Activated gamma-delta T cell treated with Interleukin-2 at 50 U/mL for 16 hours (primary cell): ENCODE data around the gene LRRC59.
A peak's percentile ranks its signal among the peaks of the same experiment; 100 is the strongest.

Experiments
- DNase-seq: peaks from one replicate; pipeline ENCODE4 v3.0.0-alpha.2; 2020

The LRRC59 gene

DNA sequence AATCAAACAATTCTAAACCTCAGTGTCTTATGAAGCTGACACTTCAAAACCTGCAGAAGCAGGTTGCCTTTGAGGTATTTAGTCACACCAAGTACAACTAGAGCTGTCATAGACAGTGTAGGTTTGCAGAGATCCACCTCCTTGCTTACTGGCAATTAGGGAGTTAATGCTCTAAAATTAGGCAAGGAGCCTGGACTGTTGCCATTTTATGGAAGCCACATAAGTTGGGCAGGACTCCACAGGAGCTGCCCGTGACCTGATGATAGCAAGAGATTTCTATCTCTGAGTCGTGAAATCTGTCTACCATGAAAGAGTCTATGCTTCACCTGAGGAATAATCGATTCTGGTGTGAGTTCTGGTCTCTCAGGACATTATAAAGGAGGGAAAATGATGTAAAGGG lies 15.4 kb downstream of the LRRC59 start:
- no peak for DNase-seq

DNA sequence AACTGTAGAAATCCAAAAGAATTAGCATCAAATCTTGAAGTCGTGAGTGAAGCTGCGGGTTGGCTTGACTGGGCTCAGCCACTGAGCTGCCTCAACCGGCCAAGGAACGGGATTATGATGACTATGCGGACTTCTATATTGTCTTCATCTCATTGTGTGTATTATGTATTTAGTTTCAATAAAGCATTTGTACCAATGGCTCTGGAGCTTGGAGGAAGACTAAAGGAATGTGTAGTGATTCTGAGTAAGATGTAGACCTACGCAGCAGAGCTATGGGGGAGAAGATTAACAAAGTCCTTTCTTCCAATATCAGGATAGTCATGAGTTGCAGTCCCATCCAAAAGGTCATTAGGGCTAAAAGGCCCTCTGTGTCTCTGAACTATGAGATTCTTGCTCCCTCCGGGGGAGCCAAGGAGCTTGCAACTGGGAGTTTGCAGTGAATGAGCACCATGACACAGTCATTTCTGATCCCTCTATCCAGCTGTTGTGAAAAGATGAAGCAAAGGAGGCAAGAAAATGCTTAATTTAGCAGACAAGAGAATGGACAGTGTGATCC lies 16.0 kb downstream of the LRRC59 start:
- no peak for DNase-seq

DNA sequence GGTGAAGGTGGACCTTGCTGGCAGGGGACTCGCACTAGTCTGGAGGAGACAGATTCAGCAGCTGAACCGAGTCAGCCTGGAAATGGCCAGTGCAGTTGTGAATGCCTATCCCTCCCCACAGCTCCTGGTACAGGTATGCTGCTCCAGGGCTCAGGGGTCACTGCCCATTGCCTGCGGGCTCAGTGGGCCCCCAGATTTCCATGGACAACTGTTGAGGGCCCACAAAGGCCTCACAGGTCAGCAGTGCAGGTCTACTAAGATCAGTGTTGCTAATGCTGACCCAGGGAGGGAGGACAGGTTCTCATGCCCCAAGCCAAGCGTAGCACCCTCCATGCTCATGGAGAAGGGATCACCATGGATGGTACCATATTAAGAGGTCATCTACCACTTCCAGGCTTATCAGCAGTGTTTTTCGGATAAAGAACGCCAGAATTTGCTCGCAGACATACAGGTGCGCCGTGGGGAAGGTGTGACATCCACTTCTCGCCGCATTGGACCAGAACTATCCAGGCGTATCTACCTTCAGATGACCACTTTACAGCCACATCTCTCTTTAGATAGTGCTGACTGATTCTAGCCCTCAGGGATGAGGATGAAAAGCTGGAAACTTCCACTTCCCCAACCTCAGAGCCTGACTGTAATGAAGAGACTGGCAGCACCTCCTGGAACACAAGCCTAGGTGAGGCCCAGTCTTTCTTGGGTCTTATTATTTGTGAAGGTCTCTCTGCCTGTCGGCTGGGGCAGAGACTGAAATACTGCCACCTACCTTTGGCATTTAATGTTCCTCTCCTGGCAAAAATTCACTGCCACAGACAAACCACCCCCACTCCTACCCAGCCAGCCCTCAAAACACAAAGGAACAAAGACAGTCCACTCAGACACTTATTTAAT lies 16.7 kb downstream of the LRRC59 start:
- no peak for DNase-seq

DNA sequence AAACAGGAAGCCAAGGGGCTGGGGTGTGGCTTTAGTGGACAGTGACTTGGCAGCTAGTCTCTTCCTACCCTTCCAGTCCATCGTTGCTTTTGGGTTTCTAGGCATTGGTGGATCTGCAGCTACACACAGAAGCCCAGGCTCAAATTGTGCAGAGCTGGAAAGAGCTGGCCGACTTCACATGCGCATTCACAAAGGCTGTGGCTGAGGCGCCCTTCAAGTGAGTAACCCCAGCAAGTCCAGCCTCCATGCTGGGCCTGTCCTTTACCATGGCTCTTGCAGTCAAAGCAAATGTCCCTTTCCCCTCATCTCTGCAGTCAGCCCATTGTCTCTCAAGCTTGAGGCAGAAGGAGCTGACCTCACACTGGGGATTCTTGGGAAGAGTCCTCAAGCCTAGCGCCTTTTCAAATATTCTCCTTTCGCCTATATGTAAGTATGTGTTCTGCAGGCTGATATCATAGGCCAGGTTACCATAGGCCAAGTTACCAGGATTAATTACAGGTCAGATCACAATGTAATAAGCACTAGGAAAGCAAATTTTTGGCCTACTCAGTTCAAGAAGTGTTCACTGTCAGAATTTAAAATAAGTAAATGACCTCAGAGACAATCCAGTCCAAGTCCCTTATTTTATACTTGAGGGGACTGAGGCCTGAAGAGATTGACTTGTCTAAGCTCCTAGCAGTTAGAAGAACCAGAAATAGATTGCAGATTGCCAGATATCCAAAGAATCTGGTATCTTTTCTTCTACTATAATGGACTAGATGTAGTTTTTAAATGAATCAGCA lies 17.8 kb downstream of the LRRC59 start:
- DNase-seq, result no peak

DNA sequence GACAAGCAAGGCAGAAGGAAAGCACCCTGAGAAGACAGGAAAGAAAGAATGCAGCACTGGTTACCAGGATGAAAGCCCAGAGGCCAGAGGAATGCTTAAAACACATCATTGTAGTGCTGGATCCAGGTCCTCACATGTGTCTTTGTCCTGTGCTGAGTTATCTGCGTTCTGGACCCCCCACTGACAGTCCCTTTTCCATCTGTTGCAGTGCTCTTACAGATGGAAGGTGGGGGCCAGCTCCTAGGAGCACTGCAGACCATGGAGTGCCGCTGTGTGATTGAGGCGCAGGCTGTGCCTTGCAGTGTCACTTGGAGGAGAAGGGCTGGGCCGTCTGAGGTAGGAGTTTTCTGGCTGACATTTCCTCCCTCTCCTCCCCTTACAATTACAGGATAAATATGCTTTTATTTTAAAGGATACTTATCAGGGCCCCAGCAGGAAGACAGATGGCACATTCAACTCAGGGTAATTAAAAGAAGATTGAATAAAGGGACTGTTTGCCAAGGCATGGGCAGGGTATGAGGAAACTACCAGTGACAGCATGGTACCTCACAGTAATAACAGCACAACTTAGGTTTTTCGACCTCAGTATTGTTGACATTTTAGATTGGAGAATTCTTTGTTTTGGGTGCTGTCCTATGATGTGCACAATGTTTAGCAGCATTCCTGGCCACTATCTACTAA lies 21.3 kb downstream of the LRRC59 start:
- DNase-seq, result no peak

DNA sequence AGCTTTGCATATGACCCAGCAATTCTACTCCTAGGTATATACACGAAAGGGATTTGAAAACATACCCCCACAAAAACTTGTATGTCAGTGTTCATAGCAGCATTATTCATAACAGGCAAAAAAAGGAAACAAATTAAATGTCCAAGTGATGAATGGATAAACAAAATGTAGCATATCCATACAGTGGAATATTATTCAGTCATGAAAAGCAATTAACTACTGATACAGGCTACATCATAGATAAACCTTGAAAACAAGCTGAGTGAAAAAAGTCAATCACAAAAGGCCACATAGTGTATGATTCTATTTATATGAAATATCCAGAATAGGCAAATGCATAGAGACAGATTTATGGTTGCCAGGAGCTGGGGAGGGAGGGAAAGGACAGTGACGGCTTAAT lies 23.6 kb downstream of the LRRC59 start:
- DNase-seq, result no peak

DNA sequence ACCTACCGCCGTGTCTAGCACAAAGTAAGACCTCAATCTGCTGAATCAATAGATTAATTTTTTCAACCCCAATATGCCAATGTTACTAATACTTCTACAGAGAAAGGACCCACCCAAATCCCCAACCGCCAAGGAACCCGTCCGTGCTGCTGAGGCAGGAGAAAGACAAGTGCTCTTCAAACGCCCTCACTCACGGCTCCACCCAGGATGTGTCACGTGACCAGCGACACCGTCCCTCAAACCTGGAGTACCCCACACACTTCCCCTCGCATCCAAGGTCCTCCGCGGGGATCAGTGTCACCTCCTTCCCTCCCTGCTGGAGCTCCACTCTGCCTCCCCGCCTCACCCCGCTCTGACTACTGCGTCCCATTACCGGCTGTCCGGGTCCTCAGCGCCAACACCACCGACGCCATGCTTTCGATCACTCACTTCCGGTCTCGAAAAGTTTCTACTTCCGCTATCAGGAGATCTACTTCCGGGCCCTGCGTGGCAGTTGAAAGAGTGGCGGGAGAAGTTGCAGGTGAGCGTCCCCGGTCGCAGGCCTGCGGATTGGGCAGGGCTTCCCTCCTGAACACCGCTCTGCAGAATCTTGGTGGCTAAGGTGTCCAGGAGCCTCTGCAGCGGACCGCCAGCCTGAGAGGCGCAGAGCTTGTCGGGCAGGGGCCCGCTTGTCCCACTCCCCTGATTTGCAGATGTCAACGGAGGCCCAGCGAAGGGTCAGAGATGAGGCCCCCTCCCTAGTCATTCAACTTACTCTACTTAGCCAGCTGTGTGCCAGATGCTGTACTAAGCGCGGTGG lies 24.4 kb downstream of the LRRC59 start, which contains the start of the genes EME1 and MRPL27:
EME1 (plus strand) TSS at position 472 of the 799 bp plus-strand sequence. CDS start 1,980 bp downstream, outside the sequence.
MRPL27 (minus strand) TSS at position 427 of the 799 bp plus-strand sequence; CDS start at position 413, 14 bp downstream.
- peak; percentile 80 for DNase-seq

DNA sequence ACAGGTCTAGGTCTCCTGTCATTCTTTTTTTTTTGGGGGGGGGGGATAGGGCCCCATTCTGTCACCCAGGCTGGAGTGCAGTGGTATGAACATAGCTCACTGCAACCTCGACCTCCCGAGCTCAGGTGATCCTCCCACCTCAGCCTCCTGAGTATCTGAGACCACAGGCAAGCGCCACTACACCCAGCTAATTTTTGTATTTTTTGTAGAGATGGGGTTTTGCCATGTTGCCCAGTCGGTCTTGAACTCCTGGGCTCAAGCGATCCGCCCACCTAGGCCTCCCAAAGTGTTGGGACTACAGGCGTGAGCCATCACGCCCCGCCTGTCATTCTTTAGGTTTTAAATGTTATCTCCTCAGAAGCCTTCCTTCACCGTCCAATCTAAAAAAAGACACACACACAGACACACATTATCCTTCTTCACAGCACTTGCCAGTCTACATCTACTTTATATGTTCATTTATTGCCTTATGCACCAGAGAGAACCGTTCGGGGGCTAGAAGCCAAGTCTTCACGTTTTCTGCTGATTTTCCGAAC lies 25.0 kb downstream of the LRRC59 start:
- DNase-seq, result no peak

DNA sequence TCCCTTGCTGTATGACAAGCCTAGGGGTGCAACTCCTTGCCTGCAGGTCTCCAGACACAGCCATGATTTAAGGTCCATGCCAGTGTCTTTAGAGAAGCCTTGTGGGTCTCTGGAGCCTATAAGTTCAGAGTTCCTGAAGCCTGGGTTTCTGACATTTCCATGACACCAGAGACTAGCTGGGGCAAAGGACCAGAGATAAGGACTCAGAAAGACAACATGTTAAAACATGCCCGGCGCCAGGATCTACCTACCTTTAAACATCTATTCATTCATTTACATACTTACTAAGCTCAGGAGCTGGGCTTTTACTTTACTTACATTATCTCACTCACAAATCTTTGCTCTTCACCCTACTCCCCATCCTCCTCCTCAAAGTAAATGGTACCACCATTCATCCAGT lies 25.8 kb downstream of the LRRC59 start:
- DNase-seq, result no peak

DNA sequence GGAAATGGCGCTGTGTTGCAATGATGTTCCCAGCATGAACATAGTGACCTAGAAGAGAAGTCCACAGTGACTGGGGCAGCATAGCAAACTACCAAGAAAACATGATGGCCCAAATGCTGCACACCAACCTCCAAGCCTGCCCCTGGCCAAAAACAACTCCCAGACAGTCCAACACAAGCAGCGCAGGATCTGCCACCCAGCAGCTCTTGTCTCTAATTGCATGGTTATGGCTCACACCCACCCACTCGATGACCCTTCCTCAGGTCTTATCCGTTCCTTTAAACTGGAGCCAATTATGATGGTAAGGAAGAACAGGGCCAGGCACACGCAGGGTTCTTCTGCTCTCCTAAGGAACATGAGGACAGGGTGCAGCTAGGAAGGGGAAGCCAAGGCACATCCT lies 27.3 kb downstream of the LRRC59 start:
- no peak for DNase-seq

DNA sequence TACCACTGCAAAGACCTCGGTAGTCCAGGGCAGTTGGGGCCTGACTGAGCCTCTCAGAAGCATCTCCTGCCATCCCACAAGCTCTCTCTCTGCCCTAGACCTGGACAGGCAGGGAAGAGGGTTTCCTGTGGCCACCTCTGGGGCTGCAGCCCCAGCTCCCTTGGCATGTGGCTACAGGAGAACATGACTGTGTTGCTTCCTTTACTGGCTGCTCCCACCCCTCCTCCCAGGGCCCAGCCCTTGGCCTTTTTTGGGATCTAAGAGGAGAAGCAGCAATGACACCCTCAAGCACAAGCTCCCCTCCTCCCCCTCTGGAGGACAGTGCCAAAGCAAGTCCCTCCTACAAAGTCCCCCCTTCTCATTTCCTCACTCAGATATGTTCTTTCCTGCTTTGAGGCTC lies 29.9 kb downstream of the LRRC59 start:
- no peak for DNase-seq

DNA sequence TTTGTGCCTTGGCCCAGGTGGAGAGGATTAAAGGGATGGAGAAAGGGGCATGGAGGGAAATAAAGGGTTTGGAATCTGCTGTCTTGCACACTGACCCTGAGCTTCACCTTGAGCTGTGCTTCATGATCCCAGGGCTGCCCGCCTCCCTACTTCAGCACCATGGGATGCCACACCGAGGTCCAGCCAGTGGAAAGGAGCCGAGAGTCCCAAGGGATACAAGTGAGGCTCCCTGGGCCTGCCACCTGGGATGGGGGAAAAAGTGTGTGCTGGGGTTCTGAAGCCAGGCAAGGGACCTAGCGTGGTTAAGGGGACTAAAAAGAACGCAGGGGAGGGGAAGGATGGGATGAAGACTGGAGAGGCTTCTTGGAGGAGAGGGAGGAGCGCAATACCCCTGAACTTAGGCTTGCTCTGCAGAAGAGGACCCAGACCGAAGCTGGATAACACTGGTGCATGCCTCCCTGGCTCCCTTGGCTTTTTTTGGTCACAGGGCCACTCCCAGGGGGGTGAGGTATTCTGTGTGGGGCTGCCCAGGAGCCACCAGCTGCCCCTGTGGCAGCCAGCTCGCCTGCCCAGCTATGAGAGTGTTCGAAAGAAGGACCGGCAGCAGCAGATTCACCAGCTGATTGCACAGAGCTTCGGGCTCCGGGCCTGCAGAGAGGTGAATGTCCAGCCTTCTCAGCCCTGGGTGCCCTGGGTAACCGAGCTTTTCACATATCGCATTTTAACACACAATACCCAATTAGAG lies 31.5 kb downstream of the LRRC59 start:
- DNase-seq, result no peak

DNA sequence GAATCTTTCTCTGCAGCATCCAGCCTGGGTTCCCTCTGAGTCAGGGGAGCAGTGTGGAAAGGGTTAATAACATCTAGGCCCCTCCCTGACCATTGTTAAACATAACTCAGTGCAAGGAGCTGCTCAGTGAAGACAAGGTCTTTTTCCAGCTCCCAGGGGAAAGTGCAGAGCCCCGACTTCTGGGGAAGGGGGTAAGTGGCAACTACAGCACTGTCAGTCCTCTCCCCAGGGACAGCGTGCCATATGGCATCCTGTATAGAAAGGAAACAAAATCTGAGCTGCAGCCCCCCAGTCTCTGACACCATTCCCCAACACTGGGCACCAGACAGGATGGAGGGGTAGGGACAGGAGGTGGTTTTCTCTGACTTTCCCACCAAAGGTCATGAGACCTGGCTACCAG lies 32.2 kb downstream of the LRRC59 start:
- no peak for DNase-seq

DNA sequence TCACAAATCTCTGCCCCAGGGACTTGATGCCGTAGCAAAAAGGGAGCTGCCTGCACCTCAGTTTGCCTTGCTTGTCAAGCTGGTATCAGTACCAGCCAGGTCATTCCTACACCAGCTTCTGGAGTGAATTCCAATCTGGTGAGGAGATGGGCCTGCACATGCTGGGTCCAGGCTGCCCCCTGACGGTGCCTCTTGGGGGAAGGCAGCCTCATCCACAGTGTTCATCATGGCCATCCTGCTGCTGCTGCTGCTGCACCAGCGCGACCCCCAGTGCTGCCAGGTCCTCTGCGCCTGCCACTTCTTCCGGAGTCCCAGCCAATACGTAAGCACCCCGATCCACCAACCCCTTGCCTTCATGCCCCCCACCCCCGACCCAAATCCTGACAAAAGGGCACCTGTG lies 32.6 kb downstream of the LRRC59 start:
- no peak for DNase-seq

DNA sequence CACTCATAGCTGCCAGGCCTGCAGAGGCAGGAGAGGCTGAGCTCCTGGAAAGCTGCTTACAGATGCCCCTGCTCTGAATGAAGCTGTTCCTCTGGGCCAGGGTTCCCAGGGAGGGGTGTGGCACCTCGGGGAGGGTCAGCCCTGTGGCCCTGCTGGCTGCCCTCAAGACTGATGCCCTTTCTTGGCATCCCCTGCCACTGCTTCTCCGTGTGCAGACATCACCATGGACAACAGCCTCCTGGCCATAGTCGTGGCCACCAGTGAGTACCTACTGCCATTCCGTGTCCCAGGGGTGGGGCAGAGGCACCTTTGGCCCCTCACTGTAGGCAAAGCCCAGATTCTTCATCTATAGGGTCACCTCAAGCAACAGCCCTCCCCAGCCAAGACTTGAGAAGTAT lies 33.3 kb downstream of the LRRC59 start:
- DNase-seq, result no peak

DNA sequence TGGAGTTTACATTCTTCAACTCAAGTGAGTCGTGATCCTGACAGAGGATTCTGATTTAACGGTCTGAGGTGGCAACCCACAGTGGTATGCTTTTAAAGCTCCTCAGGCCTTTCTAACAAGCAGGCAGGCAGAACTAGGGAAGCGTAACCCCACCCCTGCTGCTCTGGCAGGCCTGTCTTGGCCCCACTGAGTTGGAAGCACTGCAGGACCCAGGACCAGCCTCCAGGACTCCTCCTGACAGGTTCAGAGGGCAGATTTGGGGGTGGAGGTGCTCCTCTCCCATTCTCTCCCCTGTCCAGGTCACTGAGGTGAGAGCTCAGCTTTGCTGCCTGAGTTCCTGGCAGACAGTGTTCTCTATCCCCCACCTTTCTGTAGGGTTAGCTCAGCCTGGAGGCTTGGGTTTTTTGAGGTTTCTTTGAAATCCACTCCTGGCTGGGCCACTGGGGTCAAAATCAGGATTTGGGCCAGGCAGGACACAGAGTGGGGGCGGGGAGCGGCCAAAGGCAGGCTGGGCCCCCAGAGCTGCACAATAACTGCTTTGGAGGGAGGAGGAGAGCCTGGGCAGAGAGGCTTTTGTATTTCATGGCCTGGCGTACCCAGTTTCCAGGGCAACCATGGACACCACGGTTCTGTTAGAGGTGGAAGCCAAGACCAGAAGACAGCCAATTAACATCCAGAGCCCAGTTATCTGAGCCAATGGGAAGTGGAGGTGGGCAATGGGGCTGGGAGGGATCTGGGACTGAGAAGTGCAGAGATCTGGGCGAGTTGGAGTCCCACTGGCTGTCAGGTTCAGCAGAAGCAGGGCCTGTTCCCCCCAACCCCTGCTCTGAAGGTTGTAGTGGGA lies 33.9 kb downstream of the LRRC59 start:
- DNase-seq, result no peak

DNA sequence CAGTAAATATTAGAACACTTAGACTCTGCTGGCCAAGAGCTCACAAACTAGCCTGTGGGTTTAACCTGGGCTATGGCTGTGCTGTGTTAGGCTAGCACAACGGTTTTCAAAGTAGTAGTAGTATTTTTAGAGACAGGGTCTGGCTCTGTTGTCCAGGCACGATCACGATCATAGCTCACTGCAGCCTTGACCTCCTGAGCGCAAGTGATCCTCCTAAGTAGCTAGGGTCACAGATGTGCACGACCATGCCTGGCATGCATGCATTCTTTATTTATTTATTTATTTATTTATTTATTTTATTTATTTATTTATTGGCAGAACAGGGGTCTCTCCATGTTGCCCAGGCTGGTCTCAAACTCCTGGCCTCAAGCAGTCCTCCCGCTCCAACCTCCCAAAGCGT lies 34.7 kb downstream of the LRRC59 start:
- DNase-seq, result no peak

DNA sequence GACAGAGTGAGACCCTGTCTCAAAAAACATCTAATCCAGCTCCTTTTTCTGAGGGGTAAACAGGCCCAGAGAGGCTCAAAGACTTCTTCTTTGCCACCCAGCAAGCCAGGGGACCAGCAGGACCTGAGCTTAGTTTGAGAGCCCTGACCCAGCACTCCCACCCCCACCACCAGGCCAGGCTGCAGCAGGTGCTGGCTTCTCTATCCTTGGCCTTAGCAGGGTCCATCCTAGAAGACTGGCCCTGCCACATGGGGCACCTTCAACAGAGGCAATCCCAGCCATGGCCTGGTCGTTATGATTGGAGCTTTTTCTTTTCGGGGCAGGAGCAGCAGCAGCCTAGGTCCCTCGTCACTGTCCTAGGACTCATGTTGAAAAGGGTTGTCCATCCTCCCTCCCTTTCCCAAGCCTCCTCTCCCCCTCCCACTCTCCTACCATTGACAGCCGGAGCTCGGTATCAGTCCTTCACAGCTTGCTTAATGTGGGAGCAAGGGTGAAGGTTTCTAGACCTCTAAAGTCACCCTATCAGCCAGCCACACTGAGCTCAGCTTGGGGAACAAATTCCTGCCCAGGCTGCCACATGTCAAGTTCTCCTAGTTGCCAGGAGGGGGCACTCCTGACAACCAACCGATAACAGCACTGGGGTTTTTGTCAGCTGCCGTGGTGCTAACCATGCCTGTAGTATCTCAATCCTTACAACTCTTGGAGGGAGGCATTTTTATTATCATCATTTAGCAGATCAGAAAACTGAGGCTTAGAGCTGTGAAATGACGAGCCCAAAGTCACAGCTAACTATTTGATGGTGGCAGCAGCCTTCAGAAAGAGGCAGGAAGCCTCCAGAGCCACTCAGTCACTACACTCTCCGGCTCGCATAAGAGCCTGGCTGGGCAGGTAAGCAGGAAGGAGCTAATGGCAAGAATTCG lies 35.5 kb downstream of the LRRC59 start:
- peak; percentile 52 for DNase-seq
